HEK293T (cell line): ENCODE data around the gene MMP25.
A peak's percentile ranks its signal among the peaks of the same experiment; 100 is the strongest.

Experiments used
- CTCF ChIA-PET: fragments of 350-600 bp; formaldehyde crosslinking; extraction: SDS; loops from one replicate; lab custom pipeline; 2021; ENCODE audit warnings: antibody characterized with exemption, inconsistent platforms; lab: Yijun Ruan, JAX
- POLR2A ChIA-PET: fragments of 350-600 bp; formaldehyde crosslinking; extraction: SDS; loops from one replicate; lab custom pipeline; 2020; ENCODE audit warnings: antibody characterized with exemption, inconsistent platforms; lab: Yijun Ruan, JAX
- DNase-seq: peaks from one replicate; pipeline ENCODE4 v3.0.0; 2012; ENCODE audit warnings: mixed read lengths; ENCODE audit errors: extremely low spot score
- ARNT ChIP-seq: fragments of 450-650 bp; IDR thresholded peaks from 2 replicates; pipeline ENCODE4 v1.6.1; 2017; ENCODE audit warnings: mild to moderate bottlenecking
- BHLHE40 ChIP-seq: fragments of 450-650 bp; IDR thresholded peaks from 2 replicates; pipeline ENCODE4 v1.6.1; 2016; ENCODE audit warnings: mild to moderate bottlenecking, moderate library complexity, borderline replicate concordance
- CTBP1 ChIP-seq: fragments of 450-650 bp; IDR thresholded peaks from 2 replicates; pipeline ENCODE4 v1.6.1; 2016; ENCODE audit warnings: borderline replicate concordance
- ELF4 ChIP-seq: fragments of 450-650 bp; IDR thresholded peaks from 2 replicates; pipeline ENCODE4 v1.6.1; 2017; ENCODE audit warnings: antibody characterized with exemption
- FOXA1 ChIP-seq: fragments of 450-650 bp; IDR thresholded peaks from 2 replicates; pipeline ENCODE4 v1.6.1; 2016; ENCODE audit warnings: mild to moderate bottlenecking
- FOXK2 ChIP-seq: fragments of 450-650 bp; IDR thresholded peaks from 2 replicates; pipeline ENCODE4 v1.6.1; 2016; ENCODE audit warnings: mild to moderate bottlenecking
- FOXM1 ChIP-seq: fragments of 450-650 bp; IDR thresholded peaks from 2 replicates; pipeline ENCODE4 v1.6.1; 2017; ENCODE audit warnings: mild to moderate bottlenecking, borderline replicate concordance
- HDGF ChIP-seq: fragments of 450-650 bp; IDR thresholded peaks from 2 replicates; pipeline ENCODE4 v1.6.1; 2017; ENCODE audit warnings: antibody characterized with exemption, borderline replicate concordance
- L3MBTL2 ChIP-seq: fragments of 450-650 bp; conservative IDR thresholded peaks from 2 replicates; pipeline ENCODE4 v1.6.1; 2016; ENCODE audit warnings: mild to moderate bottlenecking
- LEF1 ChIP-seq: fragments of 450-650 bp; IDR thresholded peaks from 2 replicates; pipeline ENCODE4 v1.6.1; 2017; ENCODE audit warnings: mild to moderate bottlenecking, borderline replicate concordance
- NFRKB ChIP-seq: fragments of 450-650 bp; IDR thresholded peaks from 2 replicates; pipeline ENCODE4 v1.6.1; 2016; ENCODE audit warnings: mild to moderate bottlenecking, moderate library complexity
- SP1 ChIP-seq: fragments of 450-650 bp; IDR thresholded peaks from 2 replicates; pipeline ENCODE4 v1.6.1; 2017
- SUZ12 ChIP-seq: fragments of 450-650 bp; IDR thresholded peaks from 2 replicates; pipeline ENCODE4 v1.6.1; 2016; ENCODE audit warnings: mild to moderate bottlenecking
- TARDBP ChIP-seq: fragments of 450-650 bp; IDR thresholded peaks from 2 replicates; pipeline ENCODE4 v1.6.1; 2016
- ZNF384 ChIP-seq: fragments of 450-650 bp; IDR thresholded peaks from 2 replicates; pipeline ENCODE4 v1.6.1; 2016
- TF ChIP-seq, protein P1 (sequence below): fragments of 450-650 bp; IDR thresholded peaks from 2 replicates; pipeline ENCODE4 v1.6.1; 2016

MMP25 gene

DNA sequence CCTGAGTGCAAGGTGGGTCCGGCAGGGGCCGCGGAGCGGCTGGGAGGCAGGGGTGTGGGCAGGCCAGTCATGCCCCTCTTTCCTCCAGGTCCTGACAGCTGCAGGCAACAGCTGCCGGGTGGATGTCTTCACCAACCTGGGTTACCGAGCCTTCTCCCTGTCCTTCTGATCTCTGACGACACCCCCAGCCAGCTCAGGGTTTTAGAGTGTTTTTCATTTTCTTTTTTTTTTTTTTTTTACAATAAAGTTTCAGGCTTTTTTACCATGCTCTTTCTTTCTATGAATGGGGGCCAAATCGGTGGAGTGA, 18.9 kb upstream of the MMP25 start:
- ChIA-PET POLR2A (interaction anchor here (1.0 to 2.0 kb wide), 7 partner anchors 9 to 108 kb away, joined by 4 to 17 read pairs (median 5); partner anchors contain the start of genes CLDN6, PKMYT1 and ZNF213), CTCF (interaction anchor here (0.6 to 1.9 kb wide), 14 partner anchors 8 to 80 kb away, joined by 3 to 20 read pairs (median 4); partner anchors contain the start of genes CLDN6 and TNFRSF12A)
- DNase-seq = no peak
- TF ChIP-seq HDGF (no peak), ARNT (no peak), TARDBP (no peak), SUZ12 (no peak), ELF4 (no peak), FOXK2 (no peak), SP1 (no peak), ZNF384 (no peak), CTBP1 (no peak), BHLHE40 (no peak), LEF1 (no peak), FOXM1 (no peak), FOXA1 (no peak), L3MBTL2 (no peak), NFRKB (no peak)
- TF ChIP-seq, protein P1, sequence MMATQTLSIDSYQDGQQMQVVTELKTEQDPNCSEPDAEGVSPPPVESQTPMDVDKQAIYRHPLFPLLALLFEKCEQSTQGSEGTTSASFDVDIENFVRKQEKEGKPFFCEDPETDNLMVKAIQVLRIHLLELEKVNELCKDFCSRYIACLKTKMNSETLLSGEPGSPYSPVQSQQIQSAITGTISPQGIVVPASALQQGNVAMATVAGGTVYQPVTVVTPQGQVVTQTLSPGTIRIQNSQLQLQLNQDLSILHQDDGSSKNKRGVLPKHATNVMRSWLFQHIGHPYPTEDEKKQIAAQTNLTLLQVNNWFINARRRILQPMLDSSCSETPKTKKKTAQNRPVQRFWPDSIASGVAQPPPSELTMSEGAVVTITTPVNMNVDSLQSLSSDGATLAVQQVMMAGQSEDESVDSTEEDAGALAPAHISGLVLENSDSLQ = no peak

DNA sequence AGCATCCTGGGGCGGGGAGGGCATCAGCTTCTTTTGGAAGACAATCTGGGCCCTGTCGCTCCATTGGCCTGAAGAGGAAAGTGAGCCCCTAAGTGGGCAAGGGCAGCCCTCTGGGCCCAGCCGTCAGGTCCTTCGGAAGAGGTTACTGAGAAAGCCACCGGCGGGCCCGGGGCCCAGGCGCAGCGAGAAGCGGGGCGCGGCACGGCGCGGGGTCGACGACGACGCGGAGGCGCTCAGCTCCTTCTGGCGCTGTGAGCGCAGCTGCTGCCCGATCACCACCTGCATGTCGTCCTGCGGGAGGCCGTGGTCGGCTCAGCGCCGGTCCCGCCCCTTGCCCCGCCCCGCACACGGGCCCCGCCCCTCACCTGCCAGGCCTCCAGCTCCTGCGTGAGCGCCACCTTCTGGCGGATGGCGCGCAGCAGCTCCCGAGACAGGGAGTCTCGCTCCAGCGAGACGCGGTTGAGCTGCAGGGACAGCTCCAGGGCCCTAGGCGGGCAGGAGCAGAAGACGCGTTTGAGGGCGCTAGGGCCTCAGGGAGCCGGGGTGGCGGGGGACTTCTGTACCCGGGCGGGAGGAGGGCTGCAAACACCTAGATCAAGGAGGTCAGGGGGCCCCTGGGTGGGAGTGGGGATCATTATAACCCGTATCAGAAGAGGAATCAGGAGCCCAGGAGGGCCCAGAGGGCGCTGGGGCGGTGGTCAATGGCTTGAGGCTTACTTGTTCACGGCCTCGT, 18.2 kb upstream of the MMP25 start:
- peak; percentile 94 for DNase-seq
- CTCF ChIA-PET = interaction anchor here (0.7 to 1.9 kb wide), 15 partner anchors 8 to 96 kb away, joined by 3 to 20 read pairs (median 4); partner anchors contain the start of genes CLDN6, CLDN9 and TNFRSF12A
- POLR2A ChIA-PET = interaction anchor here (1.0 to 2.0 kb wide), 8 partner anchors 8 to 107 kb away, joined by 4 to 17 read pairs (median 6); partner anchors contain the start of genes CLDN6, PKMYT1, TNFRSF12A and ZNF213
- TF ChIP-seq, protein P1 = no peak
- no peak for TF ChIP-seq BHLHE40

DNA sequence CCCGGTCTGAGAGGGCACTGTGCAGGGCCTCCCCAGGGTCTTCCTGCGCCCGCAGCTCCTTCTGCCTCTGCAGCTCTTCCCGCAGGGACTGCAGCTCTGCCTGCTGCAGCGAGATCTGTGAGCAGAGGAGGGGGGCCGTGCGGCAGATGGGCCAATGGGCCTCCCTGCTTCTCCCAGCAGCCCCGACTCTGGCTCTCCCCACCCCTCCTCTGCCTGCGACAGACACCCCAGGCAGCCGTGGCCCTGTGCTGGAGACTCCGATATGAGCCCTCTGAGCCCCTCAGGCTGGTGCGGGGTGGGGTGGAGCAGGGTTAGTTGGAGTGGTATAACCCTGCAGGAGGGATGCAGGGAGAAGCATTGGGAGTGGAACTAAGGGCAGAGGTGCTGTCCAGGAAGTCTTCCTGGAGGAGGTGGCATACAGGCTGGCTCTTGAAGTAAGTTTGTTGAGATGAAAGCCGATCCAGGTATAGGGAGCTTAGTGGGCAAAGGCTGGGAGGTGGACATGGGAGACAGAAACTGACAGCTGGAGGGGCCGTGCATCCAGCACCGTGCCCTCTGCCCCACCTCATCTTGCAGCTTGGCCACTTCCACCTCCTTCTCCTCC, 17.5 kb upstream of the MMP25 start:
- no peak for DNase-seq
- TF ChIP-seq TARDBP (no peak), ZNF384 (no peak), HDGF (no peak), ELF4 (no peak), FOXA1 (no peak), LEF1 (no peak), NFRKB (no peak), FOXK2 (no peak), SP1 (no peak), FOXM1 (no peak), SUZ12 (no peak), BHLHE40 (no peak), L3MBTL2 (no peak), ARNT (no peak), CTBP1 (no peak)
- TF ChIP-seq, protein P1 = no peak
- POLR2A ChIA-PET = interaction anchor here (1.2 to 2.0 kb wide), 5 partner anchors 9 to 48 kb away, joined by 5 to 17 read pairs (median 7); partner anchors contain the start of genes CLDN6, PKMYT1 and TNFRSF12A
- CTCF ChIA-PET = interaction anchor here (1.0 to 1.9 kb wide), 13 partner anchors 9 to 48 kb away, joined by 3 to 20 read pairs (median 5); partner anchors contain the start of genes CLDN6, CLDN9 and TNFRSF12A

DNA sequence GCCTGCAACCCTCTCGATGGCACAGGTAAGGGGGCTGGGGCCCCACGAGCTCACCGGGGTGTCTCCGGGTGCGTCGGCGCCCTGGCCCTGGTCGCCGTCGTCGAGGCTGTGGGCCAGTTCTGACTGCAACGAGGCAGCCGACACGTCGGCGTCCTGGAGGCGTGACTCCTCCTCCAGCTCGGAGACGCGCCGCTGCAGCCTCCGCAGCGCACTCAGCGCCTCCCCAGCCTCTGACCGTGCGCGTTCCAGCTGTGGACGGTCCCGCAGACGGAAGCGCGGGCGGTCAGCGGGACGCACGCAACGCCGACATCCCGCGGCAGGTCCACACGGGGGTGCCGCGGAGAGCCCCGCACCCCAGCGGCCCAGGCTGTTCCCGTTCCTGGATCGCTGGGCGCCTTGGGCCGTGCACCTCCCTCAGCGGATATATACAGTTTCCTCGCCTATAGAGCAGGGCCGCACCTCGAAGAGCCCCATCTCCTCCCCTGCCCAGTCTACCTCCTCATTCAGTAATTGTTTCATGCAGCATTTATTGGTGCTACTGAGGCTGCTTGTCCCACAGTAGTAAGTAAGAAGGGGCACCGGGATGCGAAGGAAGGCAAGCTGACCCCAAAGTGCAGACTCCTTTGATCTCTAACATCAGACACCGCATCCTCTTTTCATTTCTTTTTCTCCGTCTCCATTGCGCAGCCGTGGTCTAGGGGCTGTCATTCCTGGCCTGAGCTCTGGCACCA, 16.7 kb upstream of the MMP25 start:
- POLR2A ChIA-PET = interaction anchor here (1.4 to 2.8 kb wide), 3 partner anchors 9 to 22 kb away, joined by 3 to 55 read pairs (median 8); partner anchors contain the start of genes CLDN6, HCFC1R1, THOC6 and TNFRSF12A
- CTCF ChIA-PET = interaction anchor here (1.1 to 3.7 kb wide), 4 partner anchors 8 to 139 kb away, joined by 3 to 38 read pairs (median 8); partner anchors contain the start of genes CLDN6 and TNFRSF12A
- no peak for TF ChIP-seq CTBP1
- TF ChIP-seq FOXA1 = no peak
- TF ChIP-seq LEF1 = no peak
- TF ChIP-seq HDGF = no peak
- TF ChIP-seq L3MBTL2 = no peak
- no peak for TF ChIP-seq BHLHE40
- TF ChIP-seq ZNF384 = no peak
- no peak for TF ChIP-seq ARNT
- TF ChIP-seq ELF4 = no peak
- no peak for TF ChIP-seq FOXK2
- TF ChIP-seq FOXM1 = no peak
- TF ChIP-seq, protein P1 = no peak
- no peak for TF ChIP-seq SUZ12
- no peak for DNase-seq
